ENCODE measurements around the gene TEDC2.
"Not testable (repeated sequence)": the region's sequence is repeated elsewhere in the genome, so short reads cannot be mapped to it uniquely, and the experiment has no call there.

TEDC2 gene

GRCh38 chr16:2477327-2477726 is 17.4 kb downstream of the TEDC2 start:
- Histone ChIP-seq H3K27ac (ENCODE audit: insufficient read depth in 1 of 2, low read depth in 1 of 2, low read length in 2 of 2, poor library complexity in 1 of 2, severe bottlenecking in 2 of 2) (no peak overlapping the region), H3K27me3 (replicated peaks in 2 of 5; ENCODE audit: control insufficient read depth in 4 of 5, insufficient read depth in 5 of 5, low read length in 4 of 5) (peaks cover 0 to 12% (median 2%) of the 10 kb centered on the region in 5 experiments), H3K36me3 (ENCODE audit: control insufficient read depth in 4 of 4, insufficient read depth in 4 of 4, low read length in 3 of 4) (peaks cover 0 to 24% (median 2%) of the 10 kb centered on the region in 4 experiments), H3K9me3 (ENCODE audit: control extremely low read depth in 1 of 5, control insufficient read depth in 4 of 5, insufficient read depth in 2 of 5, low read depth in 1 of 5, low read length in 4 of 5) (no peaks in the 10 kb centered on the region), H3K4me3 (ENCODE audit: control insufficient read depth in 1 of 7, extremely low read depth in 1 of 7, insufficient read depth in 4 of 7, low read depth in 2 of 7, low read length in 6 of 7) (no peak overlapping the region), H3K4me1 (ENCODE audit: control extremely low read depth in 1 of 4, control insufficient read depth in 4 of 4, insufficient read depth in 4 of 4, low read length in 3 of 4) (peaks cover 4 to 32% (median 27%) of the 10 kb centered on the region in 4 experiments)
- 95% methylated on average over 3 of the region's 3 CpGs for WGBS (ENCODE audit: insufficient coverage)
- no peak for DNase-seq
- CTCF ChIA-PET = interaction anchor here (0.6 to 1.9 kb wide), 4 partner anchors 9 to 70 kb away, joined by 3 to 7 read pairs (median 4); no protein-coding TSS in a partner anchor
- POLR2A ChIA-PET = interaction anchor here (0.5 to 1.1 kb wide), 2 partner anchors 11 to 26 kb away, joined by 3 to 9 read pairs; no protein-coding TSS in a partner anchor

- Histone ChIP-seq H3K36me3 (ENCODE audit: control insufficient read depth in 4 of 4, insufficient read depth in 4 of 4, low read length in 3 of 4) (peaks cover 0 to 24% (median 2%) of the 10 kb centered on the region in 4 experiments), H3K4me1 (ENCODE audit: control extremely low read depth in 1 of 4, control insufficient read depth in 4 of 4, insufficient read depth in 4 of 4, low read length in 3 of 4) (peaks cover 4 to 26% (median 22%) of the 10 kb centered on the region in 4 experiments), H3K27me3 (replicated peaks in 2 of 5; ENCODE audit: control insufficient read depth in 4 of 5, insufficient read depth in 5 of 5, low read length in 4 of 5) (peaks cover 0 to 3% (median 0%) of the 10 kb centered on the region in 5 experiments), H3K27ac (ENCODE audit: insufficient read depth in 1 of 2, low read depth in 1 of 2, low read length in 2 of 2, poor library complexity in 1 of 2, severe bottlenecking in 2 of 2) (no peak overlapping the region), H3K9me3 (ENCODE audit: control extremely low read depth in 1 of 5, control insufficient read depth in 4 of 5, insufficient read depth in 2 of 5, low read depth in 1 of 5, low read length in 4 of 5) (no peaks in the 10 kb centered on the region), H3K4me3 (ENCODE audit: control insufficient read depth in 1 of 7, extremely low read depth in 1 of 7, insufficient read depth in 4 of 7, low read depth in 2 of 7, low read length in 6 of 7) (no peak overlapping the region)
- POLR2A ChIA-PET = no interaction called here
- WGBS (ENCODE audit: insufficient coverage) = 91% methylated on average over 8 of the region's 8 CpGs
- DNase-seq = no peak
- CTCF ChIA-PET = interaction anchor here (0.6 to 1.9 kb wide), 4 partner anchors 10 to 28 kb away, joined by 3 to 7 read pairs (median 4); no protein-coding TSS in a partner anchor
These were observed 18.4 kb downstream of the TEDC2 start for GRCh38 chr16:2478279-2478678.

GRCh38 chr16:2479996-2480395 is 20.1 kb downstream of the TEDC2 start:
- peaks cover 4 to 20% (median 9%) of the 10 kb centered on the region in 4 experiments for H3K4me1 ChIP-seq (ENCODE audit: control extremely low read depth in 1 of 4, control insufficient read depth in 4 of 4, insufficient read depth in 4 of 4, low read length in 3 of 4)
- H3K4me3 ChIP-seq (ENCODE audit: control insufficient read depth in 1 of 7, extremely low read depth in 1 of 7, insufficient read depth in 4 of 7, low read depth in 2 of 7, low read length in 6 of 7); H3K27me3 ChIP-seq (replicated peaks in 2 of 5; ENCODE audit: control insufficient read depth in 4 of 5, insufficient read depth in 5 of 5, low read length in 4 of 5); H3K27ac ChIP-seq (ENCODE audit: insufficient read depth in 1 of 2, low read depth in 1 of 2, low read length in 2 of 2, poor library complexity in 1 of 2, severe bottlenecking in 2 of 2); H3K9me3 ChIP-seq (ENCODE audit: control extremely low read depth in 1 of 5, control insufficient read depth in 4 of 5, insufficient read depth in 2 of 5, low read depth in 1 of 5, low read length in 4 of 5); DNase-seq; POLR2A ChIA-PET: not testable (repeated sequence)
- H3K36me3 ChIP-seq (ENCODE audit: control insufficient read depth in 4 of 4, insufficient read depth in 4 of 4, low read length in 3 of 4) = peaks cover 0 to 30% (median 2%) of the 10 kb centered on the region in 4 experiments
- CTCF ChIA-PET = interaction anchor here (1.5 kb wide), 1 partner anchor 140 kb away, joined by 5 read pairs; the partner anchor contains the start of gene ABCA3
- WGBS (ENCODE audit: insufficient coverage) = 96% methylated on average over 10 of the region's 10 CpGs

- H3K36me3 ChIP-seq (ENCODE audit: control insufficient read depth in 4 of 4, insufficient read depth in 4 of 4, low read length in 3 of 4) = peaks cover 0 to 33% (median 2%) of the 10 kb centered on the region in 4 experiments
- H3K27ac ChIP-seq (ENCODE audit: insufficient read depth in 1 of 2, low read depth in 1 of 2, low read length in 2 of 2, poor library complexity in 1 of 2, severe bottlenecking in 2 of 2) = no peak overlapping the region
- peaks cover 2 to 23% (median 12%) of the 10 kb centered on the region in 4 experiments for H3K4me1 ChIP-seq (ENCODE audit: control extremely low read depth in 1 of 4, control insufficient read depth in 4 of 4, insufficient read depth in 4 of 4, low read length in 3 of 4)
- 96% methylated on average over 9 of the region's 12 CpGs for WGBS (ENCODE audit: insufficient coverage)
- POLR2A ChIA-PET = no interaction called here
- CTCF ChIA-PET = interaction anchor here (1.5 kb wide), 1 partner anchor 141 kb away, joined by 5 read pairs; the partner anchor contains the start of gene ABCA3
- no peak overlapping the region for H3K4me3 ChIP-seq (ENCODE audit: control insufficient read depth in 1 of 7, extremely low read depth in 1 of 7, insufficient read depth in 4 of 7, low read depth in 2 of 7, low read length in 6 of 7)
- H3K9me3 ChIP-seq (ENCODE audit: control extremely low read depth in 1 of 5, control insufficient read depth in 4 of 5, insufficient read depth in 2 of 5, low read depth in 1 of 5, low read length in 4 of 5) = no peaks in the 10 kb centered on the region
- DNase-seq = no peak
- H3K27me3 ChIP-seq (replicated peaks in 2 of 5; ENCODE audit: control insufficient read depth in 4 of 5, insufficient read depth in 5 of 5, low read length in 4 of 5) = no peaks in the 10 kb centered on the region
These were observed 21.0 kb downstream of the TEDC2 start for GRCh38 chr16:2480948-2481347.

GRCh38 chr16:2481676-2482075 is 21.8 kb downstream of the TEDC2 start:
- ChIA-PET CTCF (interaction anchor here (1.3 to 1.5 kb wide), 2 partner anchors 15 to 142 kb away, joined by 3 to 5 read pairs; partner anchors contain the start of gene ABCA3), POLR2A (no interaction called here)

GRCh38 chr16:2482249-2482648 is 22.3 kb downstream of the TEDC2 start:
- no peaks in the 10 kb centered on the region for H3K9me3 ChIP-seq (ENCODE audit: control extremely low read depth in 1 of 5, control insufficient read depth in 4 of 5, insufficient read depth in 2 of 5, low read depth in 1 of 5, low read length in 4 of 5)
- ChIA-PET POLR2A (no interaction called here), CTCF (interaction anchor here (0.9 to 1.5 kb wide), 4 partner anchors 9 to 25 kb away, joined by 3 to 4 read pairs (median 3); no protein-coding TSS in a partner anchor)
- no peaks in the 10 kb centered on the region for H3K27me3 ChIP-seq (replicated peaks in 2 of 5; ENCODE audit: control insufficient read depth in 4 of 5, insufficient read depth in 5 of 5, low read length in 4 of 5)
- peaks cover 2 to 28% (median 21%) of the 10 kb centered on the region in 4 experiments for H3K4me1 ChIP-seq (ENCODE audit: control extremely low read depth in 1 of 4, control insufficient read depth in 4 of 4, insufficient read depth in 4 of 4, low read length in 3 of 4)
- DNase-seq = no peak
- 96% methylated on average over 11 of the region's 13 CpGs for WGBS (ENCODE audit: insufficient coverage)
- no peak overlapping the region for H3K4me3 ChIP-seq (ENCODE audit: control insufficient read depth in 1 of 7, extremely low read depth in 1 of 7, insufficient read depth in 4 of 7, low read depth in 2 of 7, low read length in 6 of 7)
- peaks cover 0 to 33% (median 2%) of the 10 kb centered on the region in 4 experiments for H3K36me3 ChIP-seq (ENCODE audit: control insufficient read depth in 4 of 4, insufficient read depth in 4 of 4, low read length in 3 of 4)
- H3K27ac ChIP-seq (ENCODE audit: insufficient read depth in 1 of 2, low read depth in 1 of 2, low read length in 2 of 2, poor library complexity in 1 of 2, severe bottlenecking in 2 of 2) = no peak overlapping the region

More at GRCh38 chr16:2481676-2482075, 21.8 kb downstream of the TEDC2 start:
- H3K4me3 ChIP-seq (ENCODE audit: control insufficient read depth in 1 of 7, extremely low read depth in 1 of 7, insufficient read depth in 4 of 7, low read depth in 2 of 7, low read length in 6 of 7) = no peak overlapping the region
- WGBS (ENCODE audit: insufficient coverage) = 96% methylated on average over 7 of the region's 7 CpGs
- H3K36me3 ChIP-seq (ENCODE audit: control insufficient read depth in 4 of 4, insufficient read depth in 4 of 4, low read length in 3 of 4) = peaks cover 0 to 33% (median 2%) of the 10 kb centered on the region in 4 experiments
- H3K27ac ChIP-seq (ENCODE audit: insufficient read depth in 1 of 2, low read depth in 1 of 2, low read length in 2 of 2, poor library complexity in 1 of 2, severe bottlenecking in 2 of 2) = no peak overlapping the region
- H3K9me3 ChIP-seq (ENCODE audit: control extremely low read depth in 1 of 5, control insufficient read depth in 4 of 5, insufficient read depth in 2 of 5, low read depth in 1 of 5, low read length in 4 of 5) = no peaks in the 10 kb centered on the region
- no peak for DNase-seq
- H3K27me3 ChIP-seq (replicated peaks in 2 of 5; ENCODE audit: control insufficient read depth in 4 of 5, insufficient read depth in 5 of 5, low read length in 4 of 5) = no peaks in the 10 kb centered on the region
- peaks cover 2 to 23% (median 15%) of the 10 kb centered on the region in 4 experiments for H3K4me1 ChIP-seq (ENCODE audit: control extremely low read depth in 1 of 4, control insufficient read depth in 4 of 4, insufficient read depth in 4 of 4, low read length in 3 of 4)
